ENCODE measurements around the gene ENAM.
"Not testable (repeated sequence)": the region's sequence is repeated elsewhere in the genome, so short reads cannot be mapped to it uniquely, and the experiment has no call there.

The ENAM gene

DNA sequence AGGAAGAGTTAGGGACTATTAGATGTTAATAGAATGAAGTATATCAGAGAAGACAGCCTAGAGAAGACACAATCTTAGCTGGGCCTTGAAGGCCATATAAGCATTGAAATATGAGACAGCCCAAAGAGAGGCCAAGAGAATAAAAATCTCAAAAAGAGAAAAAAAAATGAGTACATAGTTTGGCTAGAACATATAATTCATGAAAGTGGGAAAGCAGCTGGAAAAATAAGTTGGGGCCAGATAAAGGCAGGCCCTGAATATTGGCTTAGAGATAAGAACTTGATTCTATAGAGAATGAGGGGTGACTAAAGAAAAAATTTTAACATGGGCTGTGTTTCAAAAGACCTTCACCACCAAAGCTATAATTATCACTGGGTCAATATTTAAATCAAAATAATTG, 52.4 kb downstream of the ENAM start:
- DNase-seq, result no peak

DNA sequence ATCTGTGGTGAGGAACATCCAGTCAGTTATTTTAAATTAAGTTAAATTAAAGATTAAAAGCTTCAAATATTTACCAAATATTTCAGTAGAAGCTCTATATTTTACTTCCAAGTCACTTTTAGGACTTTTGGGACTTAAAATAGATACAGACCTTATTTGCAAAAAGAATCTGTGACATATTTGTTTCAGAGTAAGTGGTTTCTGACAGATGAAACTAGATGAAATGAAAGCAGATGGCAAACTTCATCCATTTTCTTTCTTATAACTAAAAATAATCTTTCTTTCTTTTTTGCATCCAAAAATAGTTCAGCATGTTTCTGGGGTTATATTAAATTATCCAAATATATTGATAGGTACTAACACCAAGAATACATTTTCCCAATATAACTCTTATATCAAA, 53.2 kb downstream of the ENAM start:
- no peak for DNase-seq

DNA sequence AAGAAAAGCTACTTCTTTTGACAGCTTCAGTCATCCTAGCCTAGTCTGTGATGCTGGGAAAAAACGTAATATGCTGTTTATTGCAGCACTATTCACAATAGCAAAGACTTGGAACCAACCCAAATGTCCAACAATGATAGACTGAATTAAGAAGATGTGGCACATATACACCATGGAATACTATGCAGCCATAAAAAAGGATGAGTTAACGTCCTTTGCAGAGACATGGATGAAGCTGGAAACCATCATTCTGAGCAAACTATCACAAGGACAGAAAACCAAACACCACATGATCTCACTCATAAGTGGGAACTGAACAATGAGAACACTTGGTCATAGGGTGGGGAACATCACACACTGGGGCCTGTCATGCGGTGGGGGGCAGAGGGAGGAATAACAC, 53.6 kb downstream of the ENAM start:
- not testable (repeated sequence) for DNase-seq

DNA sequence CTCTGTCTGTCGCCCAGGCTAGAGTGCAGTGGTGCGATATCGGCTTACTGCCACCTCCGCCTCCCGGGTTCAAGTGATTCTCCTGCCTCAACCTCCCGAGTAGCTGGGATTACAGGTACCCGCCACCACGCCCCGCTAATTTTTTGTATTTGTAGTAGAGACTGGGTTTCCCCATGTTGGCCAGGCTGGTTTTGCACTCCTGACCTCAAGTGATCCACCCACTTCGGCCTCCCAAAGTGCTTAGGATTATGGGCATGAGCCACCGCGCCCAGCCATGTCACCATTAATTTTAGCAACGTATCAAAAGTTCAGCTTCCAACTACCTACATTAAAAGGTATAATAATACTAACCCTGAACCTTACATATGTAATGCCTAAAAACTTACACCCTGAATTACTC, 58.8 kb downstream of the ENAM start:
- no peak for DNase-seq

DNA sequence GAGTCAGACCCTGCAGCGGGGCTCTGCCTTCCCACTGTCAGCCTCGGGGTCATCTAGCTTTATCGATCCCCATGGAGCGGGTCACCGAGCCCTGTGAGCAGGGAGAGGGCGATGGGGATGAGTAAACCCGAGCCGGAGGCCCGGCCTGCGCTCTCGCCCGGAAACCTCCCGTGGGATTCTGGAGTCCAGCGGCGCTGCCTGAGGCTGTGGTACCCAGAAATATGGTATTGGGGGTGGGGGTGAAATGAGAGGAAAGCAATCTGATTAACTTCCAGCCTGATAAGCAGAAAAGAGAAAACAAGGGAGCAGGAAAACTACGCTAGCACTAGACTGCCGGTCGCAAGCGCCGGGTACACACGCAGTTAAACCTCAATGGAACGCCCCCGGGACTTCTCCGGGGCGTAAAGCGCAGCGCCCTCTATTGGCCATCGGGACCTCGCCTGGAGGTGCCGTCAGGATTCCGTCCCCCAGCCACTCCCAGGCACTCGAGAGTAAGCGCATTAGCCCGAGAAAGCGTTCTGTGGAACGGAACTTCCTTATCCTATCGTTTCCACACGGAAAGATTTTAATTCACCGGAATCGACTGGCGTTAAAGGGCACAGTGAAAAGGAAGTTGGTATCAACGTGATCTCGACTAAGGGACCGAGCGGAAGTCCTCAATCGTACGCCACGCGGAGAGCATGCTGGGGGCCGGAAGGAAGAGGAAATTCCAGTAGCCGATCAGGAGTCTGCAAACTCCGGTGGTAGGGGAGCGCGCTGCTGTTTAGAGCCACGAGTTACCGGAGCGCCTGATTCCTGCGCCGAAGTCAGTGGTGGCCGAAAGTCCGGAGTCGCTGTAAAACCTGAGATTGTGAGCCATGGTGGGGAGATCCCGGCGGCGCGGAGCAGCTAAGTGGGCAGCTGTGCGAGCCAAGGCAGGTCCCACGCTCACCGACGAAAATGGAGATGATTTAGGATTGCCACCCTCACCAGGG, 59.6 kb downstream of the ENAM start, which contains the start of gene UTP3:
TSS of gene UTP3 (plus strand) at position 712 of the 974 bp plus-strand sequence. CDS start at position 858, 146 bp downstream.
- DNase-seq, result peak; percentile 94

DNA sequence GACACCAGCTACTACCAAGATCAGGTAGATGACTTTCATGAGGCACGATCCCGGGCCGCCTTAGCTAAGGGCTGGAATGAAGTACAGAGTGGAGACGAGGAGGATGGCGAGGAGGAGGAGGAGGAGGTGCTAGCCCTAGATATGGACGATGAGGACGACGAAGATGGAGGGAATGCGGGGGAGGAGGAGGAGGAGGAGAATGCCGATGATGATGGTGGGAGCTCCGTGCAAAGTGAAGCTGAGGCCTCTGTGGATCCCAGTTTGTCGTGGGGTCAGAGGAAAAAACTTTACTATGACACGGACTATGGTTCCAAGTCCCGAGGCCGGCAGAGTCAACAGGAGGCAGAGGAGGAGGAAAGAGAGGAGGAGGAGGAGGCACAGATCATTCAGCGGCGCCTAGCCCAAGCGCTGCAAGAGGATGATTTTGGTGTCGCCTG, 60.3 kb downstream of the ENAM start:
- no peak for DNase-seq

DNA sequence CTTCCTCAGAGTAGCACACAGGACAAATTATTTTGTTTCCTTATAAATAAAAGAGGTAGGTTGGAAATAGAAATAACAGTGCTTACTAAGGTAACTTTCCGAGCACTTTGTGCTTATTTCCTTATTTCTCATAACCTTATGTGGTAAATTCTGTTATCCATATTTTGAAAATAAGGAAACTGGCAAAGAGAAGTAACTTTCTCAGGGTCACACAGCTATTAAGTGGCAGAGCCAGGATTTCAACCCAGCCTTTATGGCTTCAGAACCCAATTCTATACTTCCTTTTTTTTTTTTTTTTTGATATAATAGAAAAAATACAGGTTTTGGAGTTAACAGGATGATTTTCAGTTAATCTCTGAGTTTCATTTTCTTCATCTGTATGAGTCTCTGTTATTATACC, 63.1 kb downstream of the ENAM start:
- DNase-seq, result no peak

DNA sequence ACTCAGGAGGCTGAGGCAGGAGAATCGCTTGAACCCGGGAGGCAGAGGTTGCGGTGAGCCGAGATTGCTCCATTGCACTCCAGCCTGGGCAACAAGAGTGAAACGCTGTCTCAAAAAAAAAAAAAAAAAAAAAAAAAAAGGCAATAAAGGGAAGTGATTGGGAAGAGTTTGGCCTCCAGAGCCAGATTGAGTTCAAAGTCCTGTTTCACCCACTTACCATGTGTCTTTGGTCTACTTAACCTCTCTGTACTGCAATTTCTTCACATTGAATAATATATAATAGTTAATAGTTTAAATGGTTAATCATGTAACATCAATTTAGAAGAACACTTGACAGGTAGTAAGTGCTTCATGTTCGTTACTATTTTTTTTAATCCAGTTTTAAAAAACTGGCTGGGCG, 66.1 kb downstream of the ENAM start:
- not testable (repeated sequence) for DNase-seq
